ENCODE data around the gene ACVR1.
"Not testable (repeated sequence)": the region's sequence is repeated elsewhere in the genome, so short reads cannot be mapped to it uniquely, and the experiment has no call there.

The ACVR1 gene

DNA sequence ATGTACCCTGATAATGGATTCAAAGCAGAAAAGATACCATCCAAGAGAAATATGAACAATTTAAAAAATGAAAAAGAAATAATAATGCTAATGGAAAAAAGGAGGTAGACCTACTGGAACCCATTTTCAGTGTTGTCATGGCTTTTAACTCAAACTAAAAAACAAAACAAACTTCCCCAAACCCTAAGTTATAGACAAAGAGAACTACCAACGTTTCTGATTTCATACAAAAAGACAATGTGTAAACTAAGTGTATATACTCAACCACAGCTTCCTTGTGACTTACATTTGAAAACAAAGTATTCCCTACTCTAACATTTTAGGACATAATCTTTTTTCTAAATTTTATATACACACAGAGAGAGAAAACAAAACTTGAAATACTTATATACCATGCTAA, 45.9 kb downstream of the ACVR1 start:
- TF ChIP-seq, protein P1, sequence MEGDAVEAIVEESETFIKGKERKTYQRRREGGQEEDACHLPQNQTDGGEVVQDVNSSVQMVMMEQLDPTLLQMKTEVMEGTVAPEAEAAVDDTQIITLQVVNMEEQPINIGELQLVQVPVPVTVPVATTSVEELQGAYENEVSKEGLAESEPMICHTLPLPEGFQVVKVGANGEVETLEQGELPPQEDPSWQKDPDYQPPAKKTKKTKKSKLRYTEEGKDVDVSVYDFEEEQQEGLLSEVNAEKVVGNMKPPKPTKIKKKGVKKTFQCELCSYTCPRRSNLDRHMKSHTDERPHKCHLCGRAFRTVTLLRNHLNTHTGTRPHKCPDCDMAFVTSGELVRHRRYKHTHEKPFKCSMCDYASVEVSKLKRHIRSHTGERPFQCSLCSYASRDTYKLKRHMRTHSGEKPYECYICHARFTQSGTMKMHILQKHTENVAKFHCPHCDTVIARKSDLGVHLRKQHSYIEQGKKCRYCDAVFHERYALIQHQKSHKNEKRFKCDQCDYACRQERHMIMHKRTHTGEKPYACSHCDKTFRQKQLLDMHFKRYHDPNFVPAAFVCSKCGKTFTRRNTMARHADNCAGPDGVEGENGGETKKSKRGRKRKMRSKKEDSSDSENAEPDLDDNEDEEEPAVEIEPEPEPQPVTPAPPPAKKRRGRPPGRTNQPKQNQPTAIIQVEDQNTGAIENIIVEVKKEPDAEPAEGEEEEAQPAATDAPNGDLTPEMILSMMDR (IDR thresholded peaks at IDR 0.05; ENCODE audit: low read depth, low read length) = no peak
- DNase-seq (ENCODE audit: low read depth in 2 of 2) = no peak

DNA sequence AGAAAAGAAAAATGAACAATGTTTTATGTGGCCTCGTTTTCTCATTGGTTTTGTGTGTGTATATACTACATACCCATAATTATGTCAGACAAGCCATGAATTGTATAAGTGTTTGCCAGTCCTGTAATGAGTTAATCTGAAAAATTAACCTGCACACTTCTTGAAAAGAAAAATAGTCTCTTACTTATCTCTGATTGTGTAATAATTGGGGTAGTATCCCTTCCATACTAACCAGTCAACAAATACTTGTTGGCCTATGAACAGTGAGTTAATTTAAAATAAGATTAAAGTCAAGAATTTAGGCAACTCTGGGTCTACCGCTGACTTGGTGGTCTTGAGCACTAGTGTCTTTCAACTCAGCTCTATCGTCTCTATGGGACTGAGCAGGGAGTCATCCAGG, 48.8 kb downstream of the ACVR1 start:
- TF ChIP-seq, protein P1 (IDR thresholded peaks at IDR 0.05; ENCODE audit: low read depth, low read length) = no peak
- H3K4me3 ChIP-seq (replicated peaks in 1 of 2; ENCODE audit: low read depth in 2 of 2, low read length in 2 of 2) = no peak overlapping the region
- DNase-seq (ENCODE audit: low read depth in 2 of 2) = no peak

More for the DNA sequence above, 45.9 kb downstream of the ACVR1 start:
- H3K4me3 ChIP-seq (replicated peaks in 1 of 2; ENCODE audit: low read depth in 2 of 2, low read length in 2 of 2) = no peak overlapping the region

DNA sequence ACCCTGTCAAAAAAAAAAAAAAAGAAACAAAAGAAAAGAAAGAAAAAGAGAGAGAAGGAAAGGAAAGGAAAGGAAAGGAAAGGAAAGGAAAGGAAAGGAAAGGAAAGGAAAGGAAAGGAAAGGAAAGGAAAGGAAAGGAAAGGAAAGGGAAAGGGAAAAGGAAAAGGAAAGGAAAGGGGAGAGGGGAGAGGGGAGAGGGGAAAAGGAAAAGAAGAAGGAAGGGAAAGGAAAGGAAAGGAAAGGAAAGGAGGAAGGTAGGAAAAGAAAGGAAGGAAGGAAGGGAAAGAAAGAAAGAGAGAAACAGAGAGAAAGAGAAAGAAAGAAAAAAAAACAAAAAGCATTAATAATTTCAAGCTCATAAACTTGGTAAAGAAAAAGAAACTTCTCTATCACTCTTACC, 49.5 kb downstream of the ACVR1 start:
- not testable (repeated sequence) for H3K4me3 ChIP-seq (replicated peaks in 1 of 2; ENCODE audit: low read depth in 2 of 2, low read length in 2 of 2); DNase-seq (ENCODE audit: low read depth in 2 of 2)

DNA sequence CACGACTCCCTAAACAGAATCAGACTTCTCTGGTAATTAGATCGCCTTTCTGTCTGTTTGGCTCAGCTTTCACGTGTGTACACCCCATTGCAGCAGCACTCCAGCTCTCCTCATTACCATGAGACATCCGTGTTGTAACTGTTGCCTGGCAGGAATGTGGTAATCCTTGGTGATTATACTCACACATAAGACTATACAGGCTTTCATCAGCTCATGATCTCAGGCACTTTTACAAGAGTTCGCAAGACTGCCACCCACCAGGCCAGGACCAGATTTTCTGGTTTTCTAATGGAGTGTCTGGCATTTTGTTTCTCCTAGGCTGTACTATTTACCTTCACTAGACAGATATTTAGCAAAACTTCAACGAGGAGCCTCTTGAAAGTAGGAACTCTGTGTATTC, 50.2 kb downstream of the ACVR1 start:
- no peak overlapping the region for H3K4me3 ChIP-seq (replicated peaks in 1 of 2; ENCODE audit: low read depth in 2 of 2, low read length in 2 of 2)
- TF ChIP-seq, protein P1 (IDR thresholded peaks at IDR 0.05; ENCODE audit: low read depth, low read length) = no peak
- peak; percentile 44 to 63 for DNase-seq (ENCODE audit: low read depth in 2 of 2)

DNA sequence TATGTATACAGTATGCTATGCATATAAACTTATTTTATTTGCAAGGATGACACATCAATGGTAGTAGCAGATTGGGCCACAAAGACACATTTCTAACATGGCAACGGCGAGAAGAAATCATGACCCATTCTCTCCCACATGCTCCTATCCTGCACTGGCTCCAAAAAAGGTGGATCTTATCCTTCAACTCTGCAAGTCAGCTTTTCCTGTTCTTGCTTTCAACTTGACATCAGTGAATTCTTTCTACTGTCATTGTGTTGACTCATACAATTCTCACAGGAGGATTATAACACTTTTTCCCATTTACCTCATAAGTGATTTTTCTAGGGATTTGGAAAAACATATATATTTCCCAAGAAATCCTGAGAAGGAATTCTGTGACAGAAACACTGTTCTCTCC, 53.1 kb downstream of the ACVR1 start:
- TF ChIP-seq, protein P1 (IDR thresholded peaks at IDR 0.05; ENCODE audit: low read depth, low read length) = no peak
- peak; percentile 70 to 73 for DNase-seq (ENCODE audit: low read depth in 2 of 2)
- H3K4me3 ChIP-seq (replicated peaks in 1 of 2; ENCODE audit: low read depth in 2 of 2, low read length in 2 of 2) = no peak overlapping the region

DNA sequence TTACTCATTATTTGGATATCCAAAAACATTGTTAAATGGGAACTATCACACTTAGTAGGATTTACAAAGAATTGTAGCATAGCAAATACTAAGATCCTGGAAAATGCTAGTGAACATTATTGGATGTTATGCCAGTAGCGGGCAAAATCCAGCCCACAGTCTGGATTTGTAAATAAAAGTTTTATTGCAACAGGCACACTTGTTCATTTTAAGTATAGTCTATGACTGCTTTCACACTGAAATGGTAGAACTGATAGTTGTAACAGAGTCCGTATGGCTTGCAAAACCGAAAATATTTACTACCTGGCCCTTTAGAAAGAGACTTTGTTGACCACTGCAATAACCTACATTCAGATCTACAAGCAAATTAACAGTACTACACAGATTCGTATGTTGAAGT, 53.6 kb downstream of the ACVR1 start:
- no peak for DNase-seq (ENCODE audit: low read depth in 2 of 2)
- TF ChIP-seq, protein P1 (IDR thresholded peaks at IDR 0.05; ENCODE audit: low read depth, low read length) = no peak
- H3K4me3 ChIP-seq (replicated peaks in 1 of 2; ENCODE audit: low read depth in 2 of 2, low read length in 2 of 2) = no peak overlapping the region

DNA sequence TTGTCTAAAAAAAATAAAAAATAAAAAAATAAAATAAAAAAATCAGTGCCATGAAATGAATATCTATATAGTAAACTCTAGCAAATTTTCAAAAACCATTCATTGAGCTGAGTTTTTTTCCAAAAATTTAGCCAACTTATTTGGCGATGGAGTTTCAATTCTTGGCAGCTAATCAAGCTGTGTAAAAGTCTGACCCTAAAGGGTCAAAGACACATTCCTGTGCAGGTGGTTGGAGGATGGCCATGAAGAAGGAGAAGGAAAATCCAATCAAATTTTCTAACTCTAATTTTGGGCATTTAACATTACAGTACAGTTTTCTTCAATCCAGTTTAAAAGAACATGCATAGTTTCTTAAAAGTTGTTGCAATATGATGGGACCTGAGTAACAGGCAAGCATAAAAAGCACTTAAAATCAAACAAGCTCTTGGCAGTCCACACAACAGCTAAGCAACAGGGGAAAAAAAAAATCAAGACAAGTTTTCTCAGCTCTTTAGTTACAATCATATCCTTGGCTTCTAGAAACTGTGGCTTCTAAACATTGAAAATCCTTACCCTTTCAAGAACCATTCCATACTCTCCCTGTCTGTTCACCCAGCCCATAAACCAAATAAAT, 54.5 kb downstream of the ACVR1 start:
- TF ChIP-seq, protein P1 (IDR thresholded peaks at IDR 0.05; ENCODE audit: low read depth, low read length) = no peak
- H3K4me3 ChIP-seq (replicated peaks in 1 of 2; ENCODE audit: low read depth in 2 of 2, low read length in 2 of 2) = no peak overlapping the region
- no peak for DNase-seq (ENCODE audit: low read depth in 2 of 2)
